ENCODE measurements around the gene MPHOSPH9. TPM values are rescaled to one million over a fixed set of nuclear protein-coding genes. Genes with fewer than 3 reads are reported as not detected.
A peak's percentile ranks its signal among the peaks of the same experiment; 100 is the strongest.

The MPHOSPH9 gene
- total and polyA plus RNA-seq, 11 donors = 6.0 to 32.3 (median 20.4) TPM

DNA sequence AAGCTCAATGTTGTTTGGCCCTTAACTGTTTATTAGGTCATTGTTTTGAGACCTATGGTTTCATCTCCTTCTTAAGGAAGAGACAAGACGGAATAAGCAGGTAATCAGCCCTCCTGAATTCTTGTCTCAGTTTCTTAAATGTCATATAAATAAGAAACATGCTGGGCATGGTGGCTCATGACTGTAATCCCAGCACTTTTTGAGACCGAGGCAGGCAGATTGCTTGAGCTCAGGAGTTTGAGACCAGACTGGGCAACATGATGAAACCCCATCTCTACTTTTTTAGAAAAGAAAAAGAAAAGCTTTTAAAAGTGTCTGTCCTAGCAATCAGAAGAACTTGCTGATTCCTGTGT, 5.4 kb upstream of the MPHOSPH9 start:
- 39 to 58% (median 51%) methylated on average over 2 of the region's 2 CpGs for WGBS, 4 donors
- Histone ChIP-seq H3K4me1 (peaks cover 5 to 50% (median 31%) of the 10 kb centered on the region in 12 donors), H3K27ac (no peak overlapping the region)

DNA sequence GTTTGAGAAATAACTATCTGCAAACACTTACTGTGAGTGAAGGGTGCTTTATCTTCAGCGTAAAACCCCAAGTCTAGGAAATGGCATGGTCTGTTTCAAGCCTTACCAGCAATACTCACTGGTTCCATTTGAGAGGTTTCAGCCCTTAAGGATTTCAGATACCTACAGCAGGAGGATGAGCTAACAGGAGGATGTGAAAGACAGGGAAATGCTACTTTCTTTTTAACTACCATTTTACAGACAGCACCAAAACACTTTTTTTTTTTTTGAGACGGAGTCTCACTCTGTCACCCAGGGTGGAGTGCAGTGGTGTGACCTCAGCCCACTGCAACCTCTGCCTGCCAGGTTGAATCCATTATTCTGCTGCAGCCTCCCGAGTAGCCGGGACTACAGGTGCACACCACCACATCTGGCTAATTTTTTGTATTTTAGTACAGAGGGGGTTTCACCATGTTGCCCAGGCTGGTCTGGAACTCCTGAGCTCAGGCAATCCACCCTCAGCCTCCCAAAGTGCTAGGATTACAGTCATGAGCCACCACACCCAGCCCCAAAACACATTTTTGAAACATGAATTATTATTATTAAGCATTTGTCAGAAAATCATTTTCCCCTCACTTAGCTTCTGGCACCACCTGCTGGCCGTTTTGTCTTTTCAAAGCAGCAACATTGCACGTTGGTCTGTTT, 4.8 kb upstream of the MPHOSPH9 start:
- TF ChIP-seq POLR2A (IDR thresholded peaks at IDR 0.05) = no peak
- TF ChIP-seq, protein P1, sequence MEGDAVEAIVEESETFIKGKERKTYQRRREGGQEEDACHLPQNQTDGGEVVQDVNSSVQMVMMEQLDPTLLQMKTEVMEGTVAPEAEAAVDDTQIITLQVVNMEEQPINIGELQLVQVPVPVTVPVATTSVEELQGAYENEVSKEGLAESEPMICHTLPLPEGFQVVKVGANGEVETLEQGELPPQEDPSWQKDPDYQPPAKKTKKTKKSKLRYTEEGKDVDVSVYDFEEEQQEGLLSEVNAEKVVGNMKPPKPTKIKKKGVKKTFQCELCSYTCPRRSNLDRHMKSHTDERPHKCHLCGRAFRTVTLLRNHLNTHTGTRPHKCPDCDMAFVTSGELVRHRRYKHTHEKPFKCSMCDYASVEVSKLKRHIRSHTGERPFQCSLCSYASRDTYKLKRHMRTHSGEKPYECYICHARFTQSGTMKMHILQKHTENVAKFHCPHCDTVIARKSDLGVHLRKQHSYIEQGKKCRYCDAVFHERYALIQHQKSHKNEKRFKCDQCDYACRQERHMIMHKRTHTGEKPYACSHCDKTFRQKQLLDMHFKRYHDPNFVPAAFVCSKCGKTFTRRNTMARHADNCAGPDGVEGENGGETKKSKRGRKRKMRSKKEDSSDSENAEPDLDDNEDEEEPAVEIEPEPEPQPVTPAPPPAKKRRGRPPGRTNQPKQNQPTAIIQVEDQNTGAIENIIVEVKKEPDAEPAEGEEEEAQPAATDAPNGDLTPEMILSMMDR (IDR thresholded peaks at IDR 0.05) = peak; percentile 68 to 82 (median 74)
- DNase-seq (peak; percentile 50 to 72 (median 63)), ATAC-seq (no peak)
- H3K27me3 ChIP-seq = no peaks in the 10 kb centered on the region
- H3K9me3 ChIP-seq = no peaks in the 10 kb centered on the region
- H3K4me3 ChIP-seq = no peak overlapping the region
- peaks cover 5 to 45% (median 28%) of the 10 kb centered on the region in 12 donors for H3K4me1 ChIP-seq
- H3K27ac ChIP-seq = no peak overlapping the region
- WGBS, 4 donors = 55 to 60% (median 58%) methylated on average over 6 of the region's 6 CpGs
- peaks cover 0 to 20% (median 12%) of the 10 kb centered on the region in 9 donors for H3K36me3 ChIP-seq
- intact Hi-C loops (cut with DNase I) = loop anchor here in 9 of 10 donors (5.0 to 10.0 kb wide), 7 partner anchors 193 to 443 kb away; partner anchors contain the start of gene ARL6IP4 (in 4 of the 9)

More for the DNA sequence above, 5.4 kb upstream of the MPHOSPH9 start:
- DNase-seq = no peak
- Histone ChIP-seq H3K36me3 (peaks cover 0 to 20% (median 12%) of the 10 kb centered on the region in 9 donors), H3K9me3 (no peaks in the 10 kb centered on the region), H3K27me3 (no peaks in the 10 kb centered on the region), H3K4me3 (no peak overlapping the region)
- intact Hi-C loops (cut with DNase I) = loop anchor here in 9 of 10 donors (5.0 to 10.0 kb wide), 7 partner anchors 194 to 444 kb away; partner anchors contain the start of gene ARL6IP4 (in 4 of the 9)
- TF ChIP-seq, protein P1 (IDR thresholded peaks at IDR 0.05) = no peak
- no peak for TF ChIP-seq POLR2A (IDR thresholded peaks at IDR 0.05)
- ATAC-seq = no peak

DNA sequence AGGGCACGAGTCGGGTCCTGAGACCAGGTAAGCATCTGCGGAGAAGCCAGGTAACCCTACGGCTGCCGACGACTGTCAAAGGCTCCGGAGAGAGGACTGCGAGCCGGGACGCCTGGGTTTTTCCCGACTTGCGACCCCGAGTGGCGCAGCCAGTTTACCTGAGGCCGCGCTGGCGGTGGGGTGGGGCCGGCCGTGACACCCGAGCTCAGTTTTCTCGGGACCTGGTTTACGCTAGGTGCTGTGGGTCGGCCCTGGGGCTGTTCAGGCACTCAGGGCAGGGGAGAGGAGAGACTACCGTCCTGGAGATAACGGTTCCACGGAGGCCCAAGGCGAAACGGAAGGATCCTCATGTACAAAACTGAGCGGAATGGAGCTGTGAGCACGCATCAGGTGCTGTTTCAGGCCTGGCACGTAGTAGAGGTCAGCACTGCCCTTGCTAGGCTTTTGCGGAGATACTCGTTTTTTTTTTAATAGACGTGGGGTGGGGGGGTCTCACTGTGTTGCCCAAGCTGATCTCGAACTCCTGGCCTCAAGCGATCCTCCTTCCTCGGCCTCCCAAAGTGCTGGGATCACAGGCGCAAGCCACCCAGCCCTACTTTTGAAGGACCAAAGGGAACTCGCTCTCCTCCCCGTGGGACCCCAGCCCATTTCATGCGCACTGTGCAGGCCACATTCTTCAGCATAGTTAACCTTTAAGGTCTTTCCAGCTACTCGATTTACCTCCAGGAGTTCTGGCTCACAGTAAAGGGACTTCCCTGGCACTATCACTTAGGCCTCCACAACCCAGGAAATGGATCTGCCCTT, 766 bp upstream of the MPHOSPH9 start:
- intact Hi-C loops (cut with DNase I) = loop anchor here in 9 of 10 donors (2.0 to 10.0 kb wide), 9 partner anchors 189 to 439 kb away; partner anchors contain the start of genes ARL6IP4 (in 3 of the 9) and OGFOD2 (in 3 of the 9)
- no peak for DNase-seq
- H3K4me3 ChIP-seq = peak overlapping the region; percentile 42 to 97 (median 86)
- 7 to 14% (median 8%) methylated on average over 23 to 42 of the region's 42 CpGs for WGBS, 4 donors
- TF ChIP-seq, protein P1 (IDR thresholded peaks at IDR 0.05) = no peak
- no peak for TF ChIP-seq POLR2A (IDR thresholded peaks at IDR 0.05)
- H3K27me3 ChIP-seq = no peaks in the 10 kb centered on the region
- no peaks in the 10 kb centered on the region for H3K9me3 ChIP-seq
- H3K4me1 ChIP-seq = peaks cover 0 to 56% (median 28%) of the 10 kb centered on the region in 12 donors
- peak; percentile 5 to 26 (median 11) for ATAC-seq
- peak overlapping the region; percentile 60 to 96 (median 92) for H3K27ac ChIP-seq
- peaks cover 0 to 14% (median 6%) of the 10 kb centered on the region in 9 donors for H3K36me3 ChIP-seq

DNA sequence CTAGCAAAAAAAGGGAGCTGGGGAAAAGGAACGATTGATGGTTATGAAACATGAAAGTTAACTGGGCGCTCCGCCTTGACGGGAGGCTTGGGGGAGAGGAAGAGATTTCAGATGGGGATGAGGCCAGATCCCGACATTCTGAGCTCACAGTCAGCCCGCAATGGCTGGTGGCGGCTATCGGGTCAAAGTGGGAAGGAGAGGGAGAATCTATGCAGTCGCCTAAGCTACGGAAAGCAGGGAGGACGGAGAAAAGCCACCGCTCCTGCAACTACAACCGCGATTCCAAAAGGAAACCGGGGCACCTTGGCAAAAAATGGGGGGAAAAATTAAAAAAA, 502 bp downstream of the MPHOSPH9 start:
- ATAC-seq (peak in 2 of 4 donors; percentile 5 to 7), DNase-seq (no peak)
- 0 to 1% (median 0%) methylated on average over 15 of the region's 15 CpGs for WGBS, 4 donors
- H3K4me3 ChIP-seq = peak overlapping the region; percentile 42 to 97 (median 84)
- H3K27ac ChIP-seq = peak overlapping the region; percentile 70 to 96 (median 91)
- H3K36me3 ChIP-seq = peaks cover 0 to 14% (median 6%) of the 10 kb centered on the region in 9 donors
- peaks cover 0 to 63% (median 28%) of the 10 kb centered on the region in 12 donors for H3K4me1 ChIP-seq
- TF ChIP-seq, protein P1 (IDR thresholded peaks at IDR 0.05) = no peak
- no peak for TF ChIP-seq POLR2A (IDR thresholded peaks at IDR 0.05)
- H3K27me3 ChIP-seq = no peaks in the 10 kb centered on the region
- intact Hi-C loops (cut with DNase I) = loop anchor here in 9 of 10 donors (2.0 to 10.0 kb wide), 8 partner anchors 188 to 438 kb away; partner anchors contain the start of genes ARL6IP4 (in 3 of the 9) and OGFOD2 (in 3 of the 9)
- no peaks in the 10 kb centered on the region for H3K9me3 ChIP-seq

All from heart left ventricle (tissue), 16 donors.